ENCODE data around the gene ANKRD13A. TPM values are rescaled to one million over a fixed set of nuclear protein-coding genes. Genes with fewer than 3 reads are reported as not detected.
A peak's percentile ranks its signal among the peaks of the same experiment; 100 is the strongest.
"Not testable (repeated sequence)": the region's sequence is repeated elsewhere in the genome, so short reads cannot be mapped to it uniquely, and the experiment has no call there.

Gene ANKRD13A
- total RNA-seq, 4 donors from 2014 or later: 38.5 to 69.0 (median 51.7) TPM

DNA sequence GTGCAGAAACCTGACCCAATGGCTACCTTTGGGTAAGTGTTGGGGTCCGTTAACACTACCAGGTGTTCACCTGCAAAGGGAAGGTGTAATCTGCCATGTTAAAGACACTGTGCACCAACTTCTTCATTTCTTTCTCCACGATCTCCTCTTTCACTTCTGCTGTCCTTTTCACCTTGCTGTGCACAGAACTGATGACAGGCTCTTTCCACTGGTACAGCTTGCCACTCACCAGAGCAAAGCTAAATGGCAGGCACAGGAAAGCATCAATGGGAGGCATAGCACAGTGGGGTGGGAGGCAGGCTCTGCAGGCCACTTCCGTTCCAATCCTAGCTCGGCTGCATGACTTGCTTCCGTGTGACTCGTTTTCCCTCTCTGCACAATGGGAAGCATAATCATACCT lies 51.7 kb downstream of the ANKRD13A start:
- Histone ChIP-seq H3K4me1 (peaks cover 0 to 27% (median 20%) of the 10 kb centered on the region in 4 donors), H3K4me3 (no peak overlapping the region), H3K9me3 (no peaks in the 10 kb centered on the region), H3K36me3 (peaks cover 0 to 17% (median 0%) of the 10 kb centered on the region in 3 donors), H3K27ac (no peak overlapping the region), H3K27me3 (no peaks in the 10 kb centered on the region)
- TF ChIP-seq EP300 (IDR thresholded peaks at IDR 0.05): no peak
- TF ChIP-seq CTCF (IDR thresholded peaks at IDR 0.05): no peak
- no peak for TF ChIP-seq POLR2A (IDR thresholded peaks at IDR 0.05)
- 80 to 89% methylated on average over 6 of the region's 6 CpGs for WGBS, 2 donors
- DNase-seq (ENCODE audit: low spot score in 2 of 2): no peak

DNA sequence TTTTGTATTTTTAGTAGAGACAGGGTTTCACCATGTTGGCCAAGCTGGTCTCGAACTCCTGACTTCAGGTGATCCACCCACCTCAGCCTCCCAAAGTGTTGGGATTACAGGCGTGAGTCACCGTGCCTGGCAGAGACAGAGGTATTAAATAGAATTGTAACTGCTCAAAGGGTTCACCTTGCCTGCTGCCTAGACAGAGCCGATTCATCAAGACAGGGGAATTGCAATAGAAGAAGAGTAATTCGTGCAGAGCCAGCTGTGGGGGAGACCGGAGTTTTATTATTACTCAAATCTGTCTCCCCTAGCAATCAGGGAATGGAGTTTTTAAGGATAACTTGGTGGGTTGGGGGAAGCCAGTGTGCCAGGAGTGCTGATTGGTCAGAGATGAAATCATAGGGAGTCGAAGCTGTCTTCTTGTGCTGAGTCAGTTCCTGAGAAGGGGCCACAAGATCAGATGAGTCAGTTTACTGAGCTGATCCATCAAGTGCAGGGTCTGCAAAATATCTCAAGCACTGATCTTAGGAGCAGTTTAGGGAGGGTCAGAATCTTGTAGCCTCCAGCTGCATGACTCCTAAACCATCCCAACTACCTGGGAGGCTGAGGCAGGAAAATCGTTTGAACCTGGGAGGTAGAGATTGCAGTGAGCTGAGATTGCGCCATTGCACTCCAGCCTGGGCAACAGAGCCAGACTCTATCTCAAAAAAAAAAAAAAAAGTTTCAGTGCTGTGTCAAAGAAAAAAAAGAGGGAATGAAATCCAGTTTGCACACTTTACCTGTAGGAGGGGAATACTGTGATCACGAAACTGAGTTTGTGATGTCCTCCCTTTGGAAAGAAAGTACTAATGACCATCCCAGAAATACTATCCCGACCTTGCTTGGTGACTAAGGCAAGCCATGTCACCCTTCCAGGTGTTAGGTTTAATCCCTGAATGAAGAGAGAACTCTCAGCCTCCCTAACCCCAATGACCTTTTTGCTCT lies 56.4 kb downstream of the ANKRD13A start:
- H3K27me3 ChIP-seq; DNase-seq (ENCODE audit: low spot score in 2 of 2); H3K4me3 ChIP-seq; H3K4me1 ChIP-seq; H3K9me3 ChIP-seq: not testable (repeated sequence)
- WGBS, 2 donors: 59 to 64% methylated on average over 11 of the region's 11 CpGs
- Histone ChIP-seq H3K27ac (peak overlapping the region in 1 of 4 donors; percentile 17), H3K36me3 (peaks cover 0 to 12% (median 0%) of the 10 kb centered on the region in 3 donors)

DNA sequence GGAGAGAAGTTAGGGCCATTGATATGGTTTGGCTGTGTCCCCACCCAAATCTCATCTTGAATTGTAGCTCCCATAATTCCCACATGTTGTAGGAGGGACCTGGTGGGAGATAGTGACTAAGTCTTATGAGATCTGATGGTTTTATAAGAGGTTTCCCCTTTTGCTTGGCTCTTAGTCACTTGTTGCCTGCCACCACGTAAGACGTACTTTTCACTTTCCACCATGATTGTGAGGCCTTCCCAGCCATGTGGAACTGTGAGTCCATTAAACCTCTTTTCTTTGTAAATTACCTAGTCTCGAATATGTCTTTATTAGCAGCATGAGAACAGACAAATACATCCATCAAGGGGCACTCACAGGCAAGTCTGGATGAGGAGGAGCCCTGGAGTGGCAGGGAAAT lies 57.4 kb downstream of the ANKRD13A start:
- Histone ChIP-seq H3K27ac (peak overlapping the region in 1 of 4 donors; percentile 7), H3K4me1 (peaks cover 0 to 11% (median 0%) of the 10 kb centered on the region in 4 donors), H3K36me3 (peaks cover 0 to 12% (median 0%) of the 10 kb centered on the region in 3 donors)
- not testable (repeated sequence) for H3K4me3 ChIP-seq; DNase-seq (ENCODE audit: low spot score in 2 of 2); H3K27me3 ChIP-seq; H3K9me3 ChIP-seq
- WGBS, 2 donors: 84 to 88% methylated on average over 3 of the region's 3 CpGs

GRCh38 chr12:110058875-110059615 lies 59.8 kb downstream of the ANKRD13A start:
- Histone ChIP-seq H3K9me3 (no peaks in the 10 kb centered on the region), H3K4me1 (peaks cover 0 to 11% (median 0%) of the 10 kb centered on the region in 4 donors), H3K27ac (peak overlapping the region; percentile 37 to 88 (median 67)), H3K36me3 (peaks cover 0 to 8% (median 0%) of the 10 kb centered on the region in 3 donors), H3K4me3 (no peak overlapping the region), H3K27me3 (no peaks in the 10 kb centered on the region)
- 91 to 95% methylated on average over 9 of the region's 9 CpGs for WGBS, 2 donors
- TF ChIP-seq EP300 (IDR thresholded peaks at IDR 0.05) (no peak), CTCF (IDR thresholded peaks at IDR 0.05) (no peak), POLR2A (IDR thresholded peaks at IDR 0.05) (no peak)
- DNase-seq (ENCODE audit: low spot score in 2 of 2): no peak

GRCh38 chr12:110059651-110060000 lies 60.4 kb downstream of the ANKRD13A start:
- Histone ChIP-seq H3K4me1 (peaks cover 0 to 11% (median 0%) of the 10 kb centered on the region in 4 donors), H3K36me3 (peaks cover 0 to 8% (median 0%) of the 10 kb centered on the region in 3 donors), H3K4me3 (no peak overlapping the region), H3K9me3 (no peaks in the 10 kb centered on the region), H3K27me3 (no peaks in the 10 kb centered on the region), H3K27ac (peak overlapping the region; percentile 37 to 88 (median 67))
- WGBS, 2 donors: 93% methylated on average over 2 of the region's 2 CpGs
- TF ChIP-seq CTCF (IDR thresholded peaks at IDR 0.05): no peak
- no peak for TF ChIP-seq POLR2A (IDR thresholded peaks at IDR 0.05)
- no peak for DNase-seq (ENCODE audit: low spot score in 2 of 2)

- H3K27me3 ChIP-seq: no peaks in the 10 kb centered on the region
- no peak for DNase-seq (ENCODE audit: low spot score in 2 of 2)
- WGBS, 2 donors: 94 to 96% methylated on average over 2 of the region's 2 CpGs
Measured at GRCh38 chr12:110062241-110062640, 63.0 kb downstream of the ANKRD13A start.

More at GRCh38 chr12:110062241-110062640, 63.0 kb downstream of the ANKRD13A start:
- TF ChIP-seq CTCF (IDR thresholded peaks at IDR 0.05) (no peak), POLR2A (IDR thresholded peaks at IDR 0.05) (no peak)
- peaks cover 0 to 11% (median 0%) of the 10 kb centered on the region in 4 donors for H3K4me1 ChIP-seq
- peak overlapping the region in 2 of 4 donors; percentile 42 to 88 for H3K27ac ChIP-seq
- no peak overlapping the region for H3K4me3 ChIP-seq
- no peaks in the 10 kb centered on the region for H3K9me3 ChIP-seq
- peaks cover 0 to 28% (median 0%) of the 10 kb centered on the region in 3 donors for H3K36me3 ChIP-seq

Measured in tibial nerve (tissue), 4 donors.